ENCODE data around the gene CENATAC. TPM values are rescaled to one million over a fixed set of nuclear protein-coding genes. Genes with fewer than 3 reads are reported as not detected.

The CENATAC gene
- total RNA-seq, 1 donor from 2014 or later: 14.1 TPM

DNA sequence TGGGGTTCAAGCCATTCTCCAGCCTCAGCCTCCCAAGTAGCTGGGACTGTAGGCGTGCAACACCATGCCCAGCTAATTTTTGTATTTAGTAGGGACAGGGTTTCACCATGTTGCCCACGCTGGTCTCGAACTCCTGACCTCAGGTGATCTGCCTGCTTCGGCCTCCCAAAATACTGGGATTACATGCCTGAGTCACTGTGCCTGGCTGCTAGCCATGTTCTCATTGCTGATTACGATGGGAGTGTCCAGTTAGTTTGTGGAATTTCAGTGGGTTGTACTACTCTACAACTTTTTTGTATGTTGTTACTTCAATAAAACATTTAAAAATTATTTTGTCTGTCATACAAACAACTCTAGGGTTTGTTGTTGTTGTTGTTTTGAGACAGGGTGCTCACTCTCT lies 64.8 kb downstream of the CENATAC start:
- TF ChIP-seq, protein P1, sequence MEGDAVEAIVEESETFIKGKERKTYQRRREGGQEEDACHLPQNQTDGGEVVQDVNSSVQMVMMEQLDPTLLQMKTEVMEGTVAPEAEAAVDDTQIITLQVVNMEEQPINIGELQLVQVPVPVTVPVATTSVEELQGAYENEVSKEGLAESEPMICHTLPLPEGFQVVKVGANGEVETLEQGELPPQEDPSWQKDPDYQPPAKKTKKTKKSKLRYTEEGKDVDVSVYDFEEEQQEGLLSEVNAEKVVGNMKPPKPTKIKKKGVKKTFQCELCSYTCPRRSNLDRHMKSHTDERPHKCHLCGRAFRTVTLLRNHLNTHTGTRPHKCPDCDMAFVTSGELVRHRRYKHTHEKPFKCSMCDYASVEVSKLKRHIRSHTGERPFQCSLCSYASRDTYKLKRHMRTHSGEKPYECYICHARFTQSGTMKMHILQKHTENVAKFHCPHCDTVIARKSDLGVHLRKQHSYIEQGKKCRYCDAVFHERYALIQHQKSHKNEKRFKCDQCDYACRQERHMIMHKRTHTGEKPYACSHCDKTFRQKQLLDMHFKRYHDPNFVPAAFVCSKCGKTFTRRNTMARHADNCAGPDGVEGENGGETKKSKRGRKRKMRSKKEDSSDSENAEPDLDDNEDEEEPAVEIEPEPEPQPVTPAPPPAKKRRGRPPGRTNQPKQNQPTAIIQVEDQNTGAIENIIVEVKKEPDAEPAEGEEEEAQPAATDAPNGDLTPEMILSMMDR (conservative IDR thresholded peaks at IDR 0.05; ENCODE audit: low read depth, low read length): no peak
- DNase-seq (ENCODE audit: low read depth): no peak
- H3K4me3 ChIP-seq (ENCODE audit: low read depth, low read length): no peak overlapping the region

DNA sequence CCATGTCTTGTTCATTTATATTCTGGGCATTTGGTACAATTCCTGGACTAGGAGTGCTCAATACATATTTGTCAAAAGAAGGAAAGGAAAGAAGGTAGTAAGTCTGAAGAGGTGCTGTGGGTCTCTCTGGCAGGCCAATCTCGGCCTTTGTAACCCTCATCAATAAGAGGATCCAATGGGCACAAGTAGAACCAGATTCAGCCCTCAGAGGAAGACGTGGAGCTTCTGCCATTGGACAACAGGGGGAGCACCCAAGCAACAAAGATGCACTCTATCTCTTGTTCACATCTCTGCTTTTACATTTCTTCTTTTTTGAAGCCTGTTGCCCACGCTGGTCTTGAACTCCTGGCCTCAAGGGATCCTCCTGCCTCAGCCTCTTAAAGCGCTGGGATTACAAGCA lies 67.4 kb downstream of the CENATAC start:
- DNase-seq (ENCODE audit: low read depth): no peak
- TF ChIP-seq, protein P1 (conservative IDR thresholded peaks at IDR 0.05; ENCODE audit: low read depth, low read length): peak; percentile 50
- H3K4me3 ChIP-seq (ENCODE audit: low read depth, low read length): no peak overlapping the region

Other genes with a start within 250 kb of the CENATAC start
- gene DDX6, start 207.0 kb upstream of the CENATAC start, total RNA-seq: 32.6 and 36.5 TPM in 2 replicates
- gene CXCR5, start 114.2 kb upstream of the CENATAC start, total RNA-seq: not detected in 2 replicates
- 20.7 and 25.7 TPM in 2 replicates for gene BCL9L, start 72.2 kb upstream of the CENATAC start, total RNA-seq
- gene UPK2, start 41.8 kb upstream of the CENATAC start, total RNA-seq: 0.14 TPM in 1 of 2 replicates, not detected in the other
- gene FOXR1, start 26.4 kb upstream of the CENATAC start, total RNA-seq: not detected in 2 replicates
- gene RPS25, start 20.2 kb downstream of the CENATAC start, total RNA-seq: 1,815 and 2,833 TPM in 2 replicates
- 116 and 155 TPM in 2 replicates for gene TRAPPC4, start 20.6 kb downstream of the CENATAC start, total RNA-seq
- 59.2 and 60.0 TPM in 2 replicates for gene SLC37A4, start 32.7 kb downstream of the CENATAC start, total RNA-seq
- 115 and 135 TPM in 2 replicates for gene HYOU1, start 59.1 kb downstream of the CENATAC start, total RNA-seq
- 13.1 and 19.2 TPM in 2 replicates for gene VPS11, start 69.7 kb downstream of the CENATAC start, total RNA-seq
- 17.0 and 37.1 TPM in 2 replicates for gene HMBS, start 86.7 kb downstream of the CENATAC start, total RNA-seq
- gene DPAGT1, start 103.7 kb downstream of the CENATAC start, total RNA-seq: 24.8 and 32.3 TPM in 2 replicates
- 6.1 and 8.2 TPM in 2 replicates for gene C2CD2L, start 109.2 kb downstream of the CENATAC start, total RNA-seq
- 11.9 and 13.7 TPM in 2 replicates for gene HINFP, start 123.4 kb downstream of the CENATAC start, total RNA-seq
- under 0.01 TPM in 1 of 2 replicates, not detected in the other for gene ABCG4, start 150.9 kb downstream of the CENATAC start, total RNA-seq
- gene NLRX1, start 170.6 kb downstream of the CENATAC start, total RNA-seq: 13.2 and 14.7 TPM in 2 replicates
- gene NHERF4, start 187.3 kb downstream of the CENATAC start, total RNA-seq: not detected in 2 replicates
- gene CBL, start 208.2 kb downstream of the CENATAC start, total RNA-seq: 11.2 and 17.4 TPM in 2 replicates

Measured in epithelial cell of proximal tubule (primary cell).